Kidney (tissue), 14 donors: Measurements from ENCODE around the gene IGF1R. TPM values are rescaled to one million over a fixed set of nuclear protein-coding genes. Genes with fewer than 3 reads are reported as not detected.

Experiments used
- DNase-seq, 5 donors: peaks; one replicate each; pipeline ENCODE4 v3.0.0-alpha.2; 2013 to 2020
- FAIRE-seq: peaks from 2 replicates; lab custom pipeline; 2012; peaks lifted over from hg19 to GRCh38; lab: Jason Lieb, UNC
- H3K27ac ChIP-seq, 2 donors: one replicate each; pipeline ENCODE4 v1.7.0; 2013; ENCODE audit warnings: low read depth in 2 of 2, low read length in 2 of 2, inconsistent platforms in 1 of 2
- H3K27me3 ChIP-seq: one replicate; pipeline ENCODE4 v1.7.1; 2013; ENCODE audit warnings: low read length, inconsistent platforms; ENCODE audit not compliant: control insufficient read depth, insufficient read depth
- H3K36me3 ChIP-seq, 3 donors: one replicate each; pipeline versions ENCODE4 v1.7.0 to v1.7.1; 2013; ENCODE audit warnings: low read length in 3 of 3, control low read depth in 1 of 3, inconsistent platforms in 1 of 3; ENCODE audit not compliant: insufficient read depth in 3 of 3, control insufficient read depth in 2 of 3
- H3K4me1 ChIP-seq, 3 donors: one replicate each; pipeline versions ENCODE4 v1.7.0 to v1.7.1; 2013; ENCODE audit warnings: low read length in 3 of 3, inconsistent platforms in 1 of 3, low read depth in 1 of 3; ENCODE audit not compliant: control insufficient read depth in 2 of 3, insufficient read depth in 2 of 3
- H3K4me3 ChIP-seq, 3 donors: one replicate each; pipeline versions ENCODE4 v1.7.0 to v1.8.1; 2013; ENCODE audit warnings: low read length in 3 of 3, control low read depth in 1 of 3, inconsistent platforms in 1 of 3
- H3K9ac ChIP-seq, 3 donors: one replicate each; pipeline versions ENCODE4 v1.7.0 to v1.7.1; 2013; ENCODE audit warnings: low read length in 3 of 3, control low read depth in 1 of 3, inconsistent platforms in 1 of 3
- H3K9me3 ChIP-seq, 3 donors: one replicate each; pipeline versions ENCODE4 v1.7.0 to v1.7.1; 2013; ENCODE audit warnings: low read length in 3 of 3, control low read depth in 1 of 3, inconsistent platforms in 1 of 3; ENCODE audit not compliant: control insufficient read depth in 2 of 3, insufficient read depth in 1 of 3
- CTCF ChIP-seq: IDR thresholded peaks from 3 replicates; pipeline ENCODE4 v1.5.1; 2012; ENCODE audit warnings: mild to moderate bottlenecking, moderate library complexity, borderline replicate concordance; ENCODE audit not compliant: insufficient read depth; ENCODE audit errors: extremely low read depth
- intact Hi-C: fragments of 100-400 bp; cut with DNase I; formaldehyde crosslinking; loops from one replicate; pipeline ENCODE4 v1.11.1; 2022
- polyA plus RNA-seq: library from polyadenylated mRNA; stranded (reverse); fragments of 350-450 nt; fragmentation: Illumina TruSeq; extraction: RNeasy Lipid Tissue Mini Kit (QIAGEN cat#74804); gene quantifications from one replicate; pipeline ENCODE4 v1.2.3, GENCODE V29; 2014; ENCODE audit warnings: low read depth, low replicate concordance; ENCODE audit not compliant: insufficient read depth
- total RNA-seq: library from RNA; stranded (reverse); fragmentation: NEBNext Ultra II Directional; extraction: Animal tissue kit (Norgen Biotek cat#: 25700); gene quantifications from one replicate; pipeline ENCODE4 v1.2.1, GENCODE V29; 2021
- donor health status: control.
- donor health status: control.
- donor health status: control.
- donor health status: control.
- donor health status: control.
- donor health status: DM: yes; HTN: yes; CAD: no.
- donor health status: Normal renal cell carcinoma (clear cell type).

The IGF1R gene
- total and polyA plus RNA-seq, 2 donors from 2014 or later, result 6.5 to 73.2 TPM

- no peak overlapping the region for H3K4me3 ChIP-seq
- intact Hi-C loops, result no loop called here
- TF ChIP-seq CTCF, result no peak
- H3K27me3 ChIP-seq, result no peaks in the 10 kb centered on the region
- no peak for FAIRE-seq
- peaks cover 0 to 4% (median 0%) of the 10 kb centered on the region in 3 donors for H3K9me3 ChIP-seq
- peaks cover 0 to 7% (median 2%) of the 10 kb centered on the region in 3 donors for H3K36me3 ChIP-seq
- no peak overlapping the region for H3K9ac ChIP-seq
- no peak for DNase-seq
- H3K27ac ChIP-seq, result no peak overlapping the region
- peaks cover 0 to 19% (median 11%) of the 10 kb centered on the region in 3 donors for H3K4me1 ChIP-seq
Observed at GRCh38 chr15:98713585-98714001, 65.3 kb downstream of the IGF1R start.

- no peak overlapping the region for H3K9ac ChIP-seq
- FAIRE-seq (no peak), DNase-seq (peak in 1 of 5 donors; percentile 30)
- H3K4me1 ChIP-seq, result peaks cover 0 to 26% (median 13%) of the 10 kb centered on the region in 3 donors
- no peaks in the 10 kb centered on the region for H3K27me3 ChIP-seq
- peaks cover 0 to 4% (median 0%) of the 10 kb centered on the region in 3 donors for H3K9me3 ChIP-seq
- peaks cover 0 to 7% (median 2%) of the 10 kb centered on the region in 3 donors for H3K36me3 ChIP-seq
- no peak overlapping the region for H3K4me3 ChIP-seq
- intact Hi-C loops, result no loop called here
- no peak for TF ChIP-seq CTCF
- H3K27ac ChIP-seq, result no peak overlapping the region
Observed at GRCh38 chr15:98714922-98715321, 66.6 kb downstream of the IGF1R start.

- DNase-seq (no peak), FAIRE-seq (no peak)
- peaks cover 0 to 4% (median 0%) of the 10 kb centered on the region in 3 donors for H3K9me3 ChIP-seq
- no peak overlapping the region for H3K9ac ChIP-seq
- no peak for TF ChIP-seq CTCF
- no peak overlapping the region for H3K4me3 ChIP-seq
- H3K27me3 ChIP-seq, result no peaks in the 10 kb centered on the region
- peaks cover 0 to 26% (median 13%) of the 10 kb centered on the region in 3 donors for H3K4me1 ChIP-seq
- no peak overlapping the region for H3K27ac ChIP-seq
- intact Hi-C loops, result no loop called here
- H3K36me3 ChIP-seq, result peaks cover 0 to 7% (median 2%) of the 10 kb centered on the region in 3 donors
Observed at GRCh38 chr15:98715401-98715800, 67.1 kb downstream of the IGF1R start.
